Hepatocyte (in vitro differentiated cells): Measurements from ENCODE around the gene ZFYVE16. TPM values are rescaled to one million over a fixed set of nuclear protein-coding genes. Genes with fewer than 3 reads are reported as not detected.

ENCODE experiments used
- DNase-seq: peaks from one replicate; pipeline ENCODE4 v3.0.0-alpha.2; 2016; ENCODE audit warnings: low spot score
- H2AFZ ChIP-seq: fragments of 200-600 bp; sonication (generic); 2 replicates; pipeline ENCODE4 v1.6.0; 2016; ENCODE audit warnings: antibody characterized with exemption, mild to moderate bottlenecking
- H3K27ac ChIP-seq: fragments of 200-600 bp; sonication (generic); 2 replicates; pipeline ENCODE4 v1.5.1; 2016; ENCODE audit warnings: mild to moderate bottlenecking
- H3K27me3 ChIP-seq: fragments of 200-600 bp; sonication (generic); 2 replicates; pipeline ENCODE4 v1.6.1; 2016
- H3K36me3 ChIP-seq: fragments of 200-600 bp; sonication (generic); replicated peaks from 2 replicates; pipeline ENCODE4 v1.5.1; 2016; ENCODE audit warnings: low read depth; ENCODE audit not compliant: insufficient read depth
- H3K4me1 ChIP-seq: fragments of 200-600 bp; sonication (generic); 2 replicates; pipeline ENCODE4 v1.5.1; 2016; ENCODE audit warnings: mild to moderate bottlenecking, moderate library complexity; ENCODE audit not compliant: insufficient read depth
- H3K4me2 ChIP-seq: fragments of 200-600 bp; sonication (generic); 2 replicates; pipeline ENCODE4 v1.6.0; 2016
- H3K4me3 ChIP-seq: fragments of 200-600 bp; sonication (generic); 2 replicates; pipeline ENCODE4 v1.5.1; 2016; ENCODE audit warnings: mild to moderate bottlenecking
- H3K79me2 ChIP-seq: fragments of 200-600 bp; sonication (generic); 2 replicates; pipeline ENCODE4 v1.6.0; 2017; ENCODE audit warnings: mild to moderate bottlenecking
- H3K9me2 ChIP-seq: fragments of 200-600 bp; sonication (generic); replicated peaks from 2 replicates; pipeline ENCODE4 v1.6.0; 2017; ENCODE audit warnings: mild to moderate bottlenecking; ENCODE audit not compliant: insufficient read depth
- H3K9me3 ChIP-seq: fragments of 200-600 bp; sonication (generic); 2 replicates; pipeline ENCODE4 v1.5.1; 2016; ENCODE audit warnings: low read depth, mild to moderate bottlenecking
- H4K20me1 ChIP-seq: fragments of 200-600 bp; sonication (generic); 2 replicates; pipeline ENCODE4 v1.6.0; 2016; ENCODE audit warnings: mild to moderate bottlenecking; ENCODE audit not compliant: insufficient read depth, poor library complexity, severe bottlenecking
- EZH2 ChIP-seq: fragments of 200-600 bp; sonication (generic); IDR thresholded peaks from 2 replicates; pipeline ENCODE4 v1.6.1; 2016; ENCODE audit warnings: antibody characterized with exemption, mild to moderate bottlenecking, borderline replicate concordance
- EZH2phosphoT487 ChIP-seq: fragments of 200-600 bp; sonication (generic); IDR thresholded peaks from one replicate; pipeline ENCODE4 v1.6.1; 2018; ENCODE audit warnings: antibody characterized with exemption, mild to moderate bottlenecking, low read depth, moderate library complexity; ENCODE audit not compliant: unreplicated experiment, severe bottlenecking
- WGBS: methylation state at CpG from one replicate; pipeline ENCODE4 v1.1.6; 2016; ENCODE audit warnings: low lambda C conversion rate; ENCODE audit errors: missing lambda C conversion rate; 5-methylcytosine and 5-hydroxymethylcytosine counted together
- polyA plus RNA-seq: library from polyadenylated mRNA; unstranded; fragments of >200 nt; fragmentation: Nextera tagmentation; extraction: Ambion mirVana; gene quantifications from 2 replicates; pipeline ENCODE4 v1.2.1, GENCODE V29; 2016
- total RNA-seq: library from RNA; depleted of rRNA; stranded (reverse); fragments of >200 nt; gene quantifications from 2 replicates; pipeline ENCODE4 v1.2.3, GENCODE V29; 2014
- TF ChIP-seq, protein P1 (sequence below): fragments of 200-600 bp; sonication (generic); IDR thresholded peaks from 2 replicates; pipeline ENCODE4 v1.5.1; 2016; ENCODE audit warnings: antibody characterized with exemption, mild to moderate bottlenecking; ENCODE audit not compliant: poor library complexity

The ZFYVE16 gene
- total and polyA plus RNA-seq, 2 experiments from 2014 or later, result 12.5 to 48.4 TPM

DNA sequence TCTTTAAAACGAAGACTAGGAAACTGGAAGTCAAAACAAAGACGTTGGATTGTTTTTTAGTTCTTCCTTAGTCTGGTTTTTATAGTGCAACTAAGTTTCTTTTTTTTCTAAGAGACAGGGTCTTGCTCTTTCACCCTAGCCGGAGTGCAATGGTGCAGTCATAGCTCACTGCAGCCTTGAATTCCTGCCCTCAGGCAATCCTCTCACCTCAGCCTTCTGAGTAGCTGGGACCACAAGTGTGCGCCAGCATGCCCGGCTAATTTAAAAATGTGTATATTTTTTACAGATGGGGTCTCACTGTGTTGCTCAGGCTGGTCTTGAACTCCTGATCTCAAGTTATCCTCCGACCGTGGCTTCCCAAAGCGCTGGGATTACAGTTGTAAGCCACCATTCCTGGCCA, 27.6 kb downstream of the ZFYVE16 start:
- TF ChIP-seq EZH2 (no peak), EZH2phosphoT487 (no peak)
- TF ChIP-seq, protein P1, sequence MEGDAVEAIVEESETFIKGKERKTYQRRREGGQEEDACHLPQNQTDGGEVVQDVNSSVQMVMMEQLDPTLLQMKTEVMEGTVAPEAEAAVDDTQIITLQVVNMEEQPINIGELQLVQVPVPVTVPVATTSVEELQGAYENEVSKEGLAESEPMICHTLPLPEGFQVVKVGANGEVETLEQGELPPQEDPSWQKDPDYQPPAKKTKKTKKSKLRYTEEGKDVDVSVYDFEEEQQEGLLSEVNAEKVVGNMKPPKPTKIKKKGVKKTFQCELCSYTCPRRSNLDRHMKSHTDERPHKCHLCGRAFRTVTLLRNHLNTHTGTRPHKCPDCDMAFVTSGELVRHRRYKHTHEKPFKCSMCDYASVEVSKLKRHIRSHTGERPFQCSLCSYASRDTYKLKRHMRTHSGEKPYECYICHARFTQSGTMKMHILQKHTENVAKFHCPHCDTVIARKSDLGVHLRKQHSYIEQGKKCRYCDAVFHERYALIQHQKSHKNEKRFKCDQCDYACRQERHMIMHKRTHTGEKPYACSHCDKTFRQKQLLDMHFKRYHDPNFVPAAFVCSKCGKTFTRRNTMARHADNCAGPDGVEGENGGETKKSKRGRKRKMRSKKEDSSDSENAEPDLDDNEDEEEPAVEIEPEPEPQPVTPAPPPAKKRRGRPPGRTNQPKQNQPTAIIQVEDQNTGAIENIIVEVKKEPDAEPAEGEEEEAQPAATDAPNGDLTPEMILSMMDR, result no peak
- Histone ChIP-seq H3K36me3 (peaks cover 18% of the 10 kb centered on the region), H3K9me3 (no peaks in the 10 kb centered on the region), H2AFZ (no peak overlapping the region), H3K9me2 (no peaks in the 10 kb centered on the region), H4K20me1 (no peaks in the 10 kb centered on the region), H3K27me3 (no peaks in the 10 kb centered on the region), H3K4me2 (no peak overlapping the region), H3K27ac (no peak overlapping the region), H3K4me3 (no peak overlapping the region), H3K79me2 (peaks cover 9% of the 10 kb centered on the region), H3K4me1 (no peaks in the 10 kb centered on the region)
- no peak for DNase-seq
- 92% methylated on average over 8 of the region's 8 CpGs for WGBS

- no peak overlapping the region for H3K4me2 ChIP-seq
- 96% methylated on average over 3 of the region's 3 CpGs for WGBS
- H3K9me2 ChIP-seq, result no peaks in the 10 kb centered on the region
- no peak for DNase-seq
- no peak overlapping the region for H3K27ac ChIP-seq
- H4K20me1 ChIP-seq, result no peaks in the 10 kb centered on the region
- H2AFZ ChIP-seq, result no peak overlapping the region
- peaks cover 9% of the 10 kb centered on the region for H3K79me2 ChIP-seq
- H3K4me1 ChIP-seq, result no peaks in the 10 kb centered on the region
- no peaks in the 10 kb centered on the region for H3K27me3 ChIP-seq
- no peaks in the 10 kb centered on the region for H3K9me3 ChIP-seq
- TF ChIP-seq EZH2phosphoT487 (no peak), EZH2 (no peak)
- no peak overlapping the region for H3K4me3 ChIP-seq
- H3K36me3 ChIP-seq, result peaks cover 18% of the 10 kb centered on the region
Measured at GRCh38 chr5:80437326-80437725, 29.5 kb downstream of the ZFYVE16 start.

- no peak overlapping the region for H3K4me2 ChIP-seq
- no peaks in the 10 kb centered on the region for H3K27me3 ChIP-seq
- no peak for DNase-seq
- no peak for TF ChIP-seq EZH2
- no peak for TF ChIP-seq EZH2phosphoT487
- TF ChIP-seq, protein P1, result no peak
- no peak overlapping the region for H3K27ac ChIP-seq
- WGBS, result 99% methylated on average over 4 of the region's 4 CpGs
- peaks cover 18% of the 10 kb centered on the region for H3K36me3 ChIP-seq
- H3K79me2 ChIP-seq, result peaks cover 9% of the 10 kb centered on the region
- no peak overlapping the region for H3K4me3 ChIP-seq
- no peaks in the 10 kb centered on the region for H3K9me3 ChIP-seq
- no peaks in the 10 kb centered on the region for H3K4me1 ChIP-seq
- H4K20me1 ChIP-seq, result no peaks in the 10 kb centered on the region
- H3K9me2 ChIP-seq, result no peaks in the 10 kb centered on the region
- H2AFZ ChIP-seq, result no peak overlapping the region
Measured at GRCh38 chr5:80438739-80439138, 30.9 kb downstream of the ZFYVE16 start.

GRCh38 chr5:80439213-80439612, 31.3 kb downstream of the ZFYVE16 start:
- H2AFZ ChIP-seq, result no peak overlapping the region
- no peaks in the 10 kb centered on the region for H3K27me3 ChIP-seq
- no peaks in the 10 kb centered on the region for H3K9me3 ChIP-seq
- TF ChIP-seq, protein P1, result no peak
- TF ChIP-seq EZH2, result no peak
- no peak for TF ChIP-seq EZH2phosphoT487
- H4K20me1 ChIP-seq, result no peaks in the 10 kb centered on the region
- H3K27ac ChIP-seq, result no peak overlapping the region
- DNase-seq, result no peak
- H3K79me2 ChIP-seq, result peaks cover 9% of the 10 kb centered on the region
- no peak overlapping the region for H3K4me2 ChIP-seq
- no peak overlapping the region for H3K4me3 ChIP-seq
- H3K36me3 ChIP-seq, result peaks cover 18% of the 10 kb centered on the region
- H3K9me2 ChIP-seq, result no peaks in the 10 kb centered on the region
- H3K4me1 ChIP-seq, result no peaks in the 10 kb centered on the region
